ENCODE measurements around the gene IL17F.

IL17F gene

DNA sequence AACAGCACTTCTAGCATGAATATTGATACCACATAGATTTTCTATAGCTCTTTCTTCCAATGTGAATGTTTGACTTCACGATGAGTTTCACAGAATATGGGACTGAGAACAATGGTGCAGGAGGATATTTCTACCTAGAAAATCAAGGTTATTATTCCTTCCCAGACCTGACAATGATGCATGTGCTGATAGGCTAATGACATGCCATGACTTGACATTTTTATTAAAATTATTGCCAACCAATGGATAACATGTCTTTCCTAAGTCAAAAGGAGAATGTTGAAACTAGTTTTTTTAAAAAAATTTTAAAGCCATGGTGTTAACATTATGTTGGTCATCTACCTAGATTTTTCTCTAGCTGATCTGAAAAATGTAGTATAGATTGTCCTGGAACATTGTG is 57.2 kb downstream of the IL17F start:
- DNase-seq, result no peak

All from T-helper 1 cell (primary cell).